ENCODE data around the gene GTF2H4.
A peak's percentile ranks its signal among the peaks of the same experiment; 100 is the strongest.

The GTF2H4 gene

DNA sequence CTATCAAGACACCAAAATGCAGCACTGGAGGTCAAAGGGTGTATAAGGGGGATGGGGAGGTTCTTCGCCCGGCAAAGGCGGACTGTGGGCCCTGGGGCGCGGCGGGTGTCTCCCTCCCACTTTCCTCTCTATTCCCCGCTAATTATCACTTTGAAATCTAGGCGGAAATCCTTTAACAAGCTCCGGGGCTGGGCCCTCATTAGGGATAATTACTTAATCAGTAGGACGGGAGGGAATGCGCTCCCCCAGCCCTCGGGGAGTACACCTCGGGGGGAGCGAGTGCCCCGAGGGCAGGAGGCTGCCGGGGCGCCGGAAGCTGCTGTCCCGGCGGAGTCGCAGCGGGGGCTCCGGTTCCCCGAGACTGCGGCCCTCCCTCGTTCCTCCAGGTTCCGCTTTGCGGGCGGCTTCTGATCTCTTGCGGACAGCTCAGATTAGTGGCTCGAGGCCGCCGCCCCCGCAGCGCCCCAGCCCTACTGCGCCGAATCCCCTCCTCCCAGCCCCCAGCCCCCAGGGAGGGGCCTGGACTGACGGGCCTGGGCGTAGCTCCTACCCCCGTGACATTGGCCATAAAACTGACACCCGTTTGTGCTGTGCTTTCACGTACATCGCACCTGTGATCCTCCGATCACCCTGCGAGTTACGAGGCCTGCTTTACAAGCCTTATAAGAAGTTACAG is 47.5 kb downstream of the GTF2H4 start:
- DNase-seq (ENCODE audit: low read depth in 2 of 2), result peak in 1 of 2 experiments; percentile 11

DNA sequence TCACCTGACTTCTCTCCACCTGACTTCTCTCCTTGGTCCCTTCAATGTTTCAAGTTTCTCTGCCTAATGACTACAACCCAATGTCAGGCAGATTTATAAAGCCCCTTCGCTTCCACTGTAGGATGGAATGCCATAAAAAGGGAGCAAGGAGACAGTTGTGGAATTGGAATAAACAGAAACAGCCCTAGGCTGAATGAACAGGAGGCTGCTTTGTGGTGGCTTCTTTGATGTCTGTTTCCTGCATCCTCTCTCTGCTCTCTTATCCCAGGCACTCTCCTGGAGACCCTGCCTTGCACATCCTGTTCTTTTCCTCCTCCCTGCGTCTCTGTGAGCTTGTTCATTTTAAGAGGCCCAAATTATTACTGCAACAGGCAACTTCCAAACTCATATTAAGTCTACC is 49.7 kb downstream of the GTF2H4 start:
- DNase-seq (ENCODE audit: low read depth in 2 of 2), result no peak

DNA sequence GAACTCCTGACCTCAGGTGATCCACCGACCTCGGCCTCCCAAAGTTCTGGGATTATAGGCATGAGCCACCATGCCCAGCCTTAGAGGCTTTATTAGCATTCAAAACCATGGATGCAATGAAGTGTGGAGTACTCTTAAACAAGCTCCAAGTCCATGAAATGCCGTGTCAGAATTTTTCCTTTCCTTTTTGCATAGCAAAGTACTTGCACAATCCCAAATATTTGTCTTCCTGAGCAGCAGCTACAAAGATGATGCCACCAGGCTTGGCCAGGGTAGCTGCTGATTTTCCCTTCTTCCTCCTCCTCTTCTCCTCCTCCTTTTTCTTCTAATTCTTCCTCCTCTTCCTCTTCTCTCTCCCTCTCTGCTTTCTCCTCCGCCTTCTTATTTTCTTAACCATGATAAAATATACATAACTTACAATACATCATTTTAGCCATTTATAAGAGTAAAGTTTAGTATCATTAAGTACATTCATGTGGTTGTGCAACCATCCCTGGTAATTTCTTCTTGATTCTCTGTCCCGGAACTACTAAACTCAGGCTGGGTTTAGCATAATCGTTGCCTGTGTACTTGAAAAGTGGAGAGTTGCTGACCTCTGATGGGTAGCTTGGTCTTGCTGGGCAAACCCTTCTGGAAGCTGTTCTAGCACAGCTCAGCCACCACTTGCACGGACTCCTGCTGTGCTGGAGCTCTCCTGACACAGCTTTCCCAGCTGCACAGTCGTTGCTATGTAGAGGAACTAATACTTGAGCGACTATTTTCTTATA is 53.1 kb downstream of the GTF2H4 start:
- DNase-seq (ENCODE audit: low read depth in 2 of 2), result no peak

DNA sequence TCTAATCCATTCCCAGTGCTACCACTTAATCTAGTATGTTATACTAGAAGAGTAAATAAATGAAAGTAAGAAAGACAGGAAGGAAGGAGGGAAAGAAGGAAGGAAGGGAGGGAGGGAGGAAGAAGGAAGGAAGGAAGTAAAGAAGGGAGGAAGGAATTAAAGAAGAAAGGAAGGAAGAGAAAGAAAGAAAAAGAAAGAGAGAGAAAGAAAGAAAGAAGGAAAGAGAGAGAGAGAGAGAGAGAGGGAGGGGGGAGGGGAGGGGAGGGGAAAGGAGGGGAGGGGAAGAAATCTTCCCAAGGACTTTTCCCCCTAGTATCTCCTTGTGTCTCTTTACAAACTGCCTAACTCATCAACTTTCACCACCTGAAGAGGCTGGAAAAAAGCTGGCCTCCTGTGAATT is 54.7 kb downstream of the GTF2H4 start:
- no peak for DNase-seq (ENCODE audit: low read depth in 2 of 2)

DNA sequence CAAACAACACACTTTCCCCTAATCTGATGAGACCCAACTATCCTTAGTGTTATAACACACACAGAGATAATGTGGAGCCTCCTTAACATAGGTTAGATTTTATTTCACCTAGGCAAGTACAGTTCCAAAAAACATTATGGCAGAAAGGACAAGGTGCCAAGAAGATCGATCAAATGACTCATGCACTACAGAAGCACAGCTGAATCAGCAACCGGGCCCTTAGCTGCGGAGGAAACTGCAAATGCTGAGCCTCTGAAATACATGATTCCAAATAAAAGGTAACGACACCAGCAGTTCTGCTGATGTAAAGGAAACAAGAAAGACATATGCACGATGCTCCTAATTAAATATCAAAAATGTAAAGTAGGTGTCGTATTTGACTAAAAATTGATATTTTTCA is 55.6 kb downstream of the GTF2H4 start:
- no peak for DNase-seq (ENCODE audit: low read depth in 2 of 2)
